Bronchial epithelial cell (primary cell): ENCODE data around the gene EIF3F. TPM values are rescaled to one million over a fixed set of nuclear protein-coding genes. Genes with fewer than 3 reads are reported as not detected.

Experiments
- DNase-seq: peaks from one replicate; pipeline ENCODE4 v3.0.0-alpha.2; 2010; ENCODE audit warnings: low read depth
- FAIRE-seq: peaks from 2 replicates; lab custom pipeline; 2011; peaks lifted over from hg19 to GRCh38; lab: Jason Lieb, UNC
- H3K27me3 ChIP-seq: 2 replicates; pipeline ENCODE4 v1.5.1; 2011; ENCODE audit warnings: low read length; ENCODE audit not compliant: control insufficient read depth, insufficient read depth
- H3K36me3 ChIP-seq: 2 replicates; pipeline ENCODE4 v1.5.1; 2011; ENCODE audit warnings: low read length; ENCODE audit not compliant: control insufficient read depth, insufficient read depth
- H3K4me3 ChIP-seq: 2 replicates; pipeline ENCODE4 v1.5.1; 2011; ENCODE audit warnings: mild to moderate bottlenecking, low read depth, low read length, control low read depth
- total RNA-seq: library from RNA; depleted of rRNA; stranded (reverse); fragments of >200 nt; gene quantifications from 2 replicates; pipeline ENCODE4 v1.2.1, GENCODE V29; 2014
- TF ChIP-seq, protein P1 (sequence below): IDR thresholded peaks from 2 replicates; pipeline ENCODE4 v1.5.1; 2011; ENCODE audit warnings: mild to moderate bottlenecking, moderate library complexity, low read length, control low read depth, inconsistent platforms; ENCODE audit not compliant: insufficient read depth, severe bottlenecking

Gene EIF3F, protein sequence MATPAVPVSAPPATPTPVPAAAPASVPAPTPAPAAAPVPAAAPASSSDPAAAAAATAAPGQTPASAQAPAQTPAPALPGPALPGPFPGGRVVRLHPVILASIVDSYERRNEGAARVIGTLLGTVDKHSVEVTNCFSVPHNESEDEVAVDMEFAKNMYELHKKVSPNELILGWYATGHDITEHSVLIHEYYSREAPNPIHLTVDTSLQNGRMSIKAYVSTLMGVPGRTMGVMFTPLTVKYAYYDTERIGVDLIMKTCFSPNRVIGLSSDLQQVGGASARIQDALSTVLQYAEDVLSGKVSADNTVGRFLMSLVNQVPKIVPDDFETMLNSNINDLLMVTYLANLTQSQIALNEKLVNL
- 183 and 222 TPM in 2 replicates for total RNA-seq

DNA sequence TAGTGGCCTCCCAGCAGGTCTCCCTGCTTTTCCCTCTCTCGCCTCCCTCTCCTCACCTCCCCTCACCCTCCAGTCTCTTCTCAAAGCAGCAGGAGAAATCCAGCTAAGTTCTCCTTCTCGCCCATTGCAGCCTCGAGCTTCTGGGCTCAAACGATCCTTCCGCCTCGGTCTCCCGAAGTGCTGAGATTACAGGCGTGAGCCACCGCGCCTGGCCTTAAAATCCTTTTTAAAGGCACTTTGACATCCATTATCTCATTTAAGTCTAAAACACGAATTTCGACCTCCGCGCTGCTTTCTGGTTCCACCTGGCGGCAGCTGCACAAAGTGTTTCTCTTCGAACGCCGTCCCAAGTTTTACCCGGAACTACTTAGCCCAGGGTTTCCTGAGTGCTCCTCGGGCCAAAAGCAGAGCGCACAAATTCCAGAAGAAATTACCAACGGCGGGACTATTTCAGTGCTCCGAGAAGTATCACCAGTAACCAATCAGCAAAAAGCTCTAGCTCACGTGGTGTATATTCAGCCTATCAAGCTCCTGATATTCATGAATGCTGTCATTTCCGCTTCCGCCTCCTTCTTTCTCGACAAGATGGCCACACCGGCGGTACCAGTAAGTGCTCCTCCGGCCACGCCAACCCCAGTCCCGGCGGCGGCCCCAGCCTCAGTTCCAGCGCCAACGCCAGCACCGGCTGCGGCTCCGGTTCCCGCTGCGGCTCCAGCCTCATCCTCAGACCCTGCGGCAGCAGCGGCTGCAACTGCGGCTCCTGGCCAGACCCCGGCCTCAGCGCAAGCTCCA is at the start of gene EIF3F:
Gene EIF3F, plus strand, starts transcription at position 570 of the 792 bp plus-strand sequence. Its CDS starts 16 bp downstream, at position 586.
- DNase-seq (peak; percentile 100), FAIRE-seq (peak; percentile 97)
- Histone ChIP-seq H3K36me3 (peaks cover 5% of the 10 kb centered on the region), H3K4me3 (peak within 1 kb of the TSS; percentile 50), H3K27me3 (no peaks in the 10 kb centered on the region)
- TF ChIP-seq, protein P1, sequence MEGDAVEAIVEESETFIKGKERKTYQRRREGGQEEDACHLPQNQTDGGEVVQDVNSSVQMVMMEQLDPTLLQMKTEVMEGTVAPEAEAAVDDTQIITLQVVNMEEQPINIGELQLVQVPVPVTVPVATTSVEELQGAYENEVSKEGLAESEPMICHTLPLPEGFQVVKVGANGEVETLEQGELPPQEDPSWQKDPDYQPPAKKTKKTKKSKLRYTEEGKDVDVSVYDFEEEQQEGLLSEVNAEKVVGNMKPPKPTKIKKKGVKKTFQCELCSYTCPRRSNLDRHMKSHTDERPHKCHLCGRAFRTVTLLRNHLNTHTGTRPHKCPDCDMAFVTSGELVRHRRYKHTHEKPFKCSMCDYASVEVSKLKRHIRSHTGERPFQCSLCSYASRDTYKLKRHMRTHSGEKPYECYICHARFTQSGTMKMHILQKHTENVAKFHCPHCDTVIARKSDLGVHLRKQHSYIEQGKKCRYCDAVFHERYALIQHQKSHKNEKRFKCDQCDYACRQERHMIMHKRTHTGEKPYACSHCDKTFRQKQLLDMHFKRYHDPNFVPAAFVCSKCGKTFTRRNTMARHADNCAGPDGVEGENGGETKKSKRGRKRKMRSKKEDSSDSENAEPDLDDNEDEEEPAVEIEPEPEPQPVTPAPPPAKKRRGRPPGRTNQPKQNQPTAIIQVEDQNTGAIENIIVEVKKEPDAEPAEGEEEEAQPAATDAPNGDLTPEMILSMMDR = peak; percentile 83

DNA sequence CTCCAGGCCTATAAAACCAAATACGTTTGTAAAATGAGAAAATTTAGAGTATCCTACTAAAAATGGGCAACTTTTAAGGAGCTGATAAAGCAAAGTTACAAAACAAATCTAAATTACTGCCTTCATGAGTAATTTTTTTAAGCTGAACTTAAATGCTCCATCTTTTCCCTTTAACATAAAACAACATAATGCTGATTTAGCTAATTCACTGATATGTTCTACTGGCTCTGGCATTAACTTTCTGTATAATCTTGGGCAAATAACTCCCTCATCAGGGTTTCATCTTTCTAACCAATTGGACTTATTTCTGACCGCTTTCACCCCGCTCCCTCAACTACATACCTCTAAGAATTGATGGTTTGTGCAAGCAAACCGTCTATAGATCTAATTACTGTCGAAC is 46.0 kb upstream of the EIF3F start:
- DNase-seq = no peak
- no peak for FAIRE-seq
- TF ChIP-seq, protein P1 = no peak
- no peaks in the 10 kb centered on the region for H3K36me3 ChIP-seq
- H3K27me3 ChIP-seq = peaks cover 1% of the 10 kb centered on the region
- no peak overlapping the region for H3K4me3 ChIP-seq

DNA sequence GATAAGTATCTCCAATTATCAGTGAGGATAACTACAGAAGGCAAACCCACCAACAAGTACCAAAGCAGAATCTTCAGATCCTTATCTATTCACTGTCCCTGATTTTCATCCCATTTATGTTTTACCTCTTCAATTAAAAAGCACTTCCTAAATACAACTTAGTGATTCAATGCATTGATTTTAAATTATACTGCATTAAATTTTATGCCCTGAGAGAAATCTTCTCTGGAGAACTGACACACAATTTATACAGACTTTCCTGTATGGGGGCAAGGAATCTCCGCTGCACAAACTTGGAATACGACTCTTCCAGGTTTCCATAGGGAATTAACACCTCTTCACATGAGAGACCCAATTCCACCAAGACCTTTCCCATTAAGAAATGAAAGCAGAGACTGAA is 45.5 kb upstream of the EIF3F start, which contains the start of gene OR10A3:
Gene OR10A3, minus strand, starts transcription at position 101 of the 400 bp plus-strand sequence. CDS start 2,188 bp downstream, outside the sequence.
- Histone ChIP-seq H3K27me3 (peaks cover 1% of the 10 kb centered on the region), H3K36me3 (no peaks in the 10 kb centered on the region), H3K4me3 (no peak within 1 kb of the TSS)
- FAIRE-seq (no peak), DNase-seq (no peak)
- TF ChIP-seq, protein P1 = no peak

DNA sequence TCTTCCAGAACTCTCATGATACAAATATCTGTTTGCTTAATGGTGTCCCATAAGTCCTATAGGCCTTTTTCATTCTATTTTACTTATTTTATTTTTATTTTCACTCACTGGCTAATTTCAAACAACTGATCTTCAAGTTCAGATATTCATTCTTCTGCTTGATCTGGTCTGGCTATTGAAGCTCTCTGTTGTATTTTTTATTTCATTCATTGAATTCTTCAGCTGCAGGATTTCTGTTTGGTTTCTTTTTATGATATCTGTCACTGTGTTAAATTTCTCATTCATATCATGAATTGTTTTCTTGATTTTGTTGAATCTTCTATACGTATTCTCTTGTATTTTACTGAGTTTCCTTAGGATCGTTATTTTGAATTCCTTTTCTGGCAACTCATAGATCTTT is 43.0 kb upstream of the EIF3F start:
- Histone ChIP-seq H3K4me3 (no peak overlapping the region), H3K27me3 (peaks cover 1% of the 10 kb centered on the region), H3K36me3 (no peaks in the 10 kb centered on the region)
- no peak for FAIRE-seq
- TF ChIP-seq, protein P1 = no peak
- no peak for DNase-seq

DNA sequence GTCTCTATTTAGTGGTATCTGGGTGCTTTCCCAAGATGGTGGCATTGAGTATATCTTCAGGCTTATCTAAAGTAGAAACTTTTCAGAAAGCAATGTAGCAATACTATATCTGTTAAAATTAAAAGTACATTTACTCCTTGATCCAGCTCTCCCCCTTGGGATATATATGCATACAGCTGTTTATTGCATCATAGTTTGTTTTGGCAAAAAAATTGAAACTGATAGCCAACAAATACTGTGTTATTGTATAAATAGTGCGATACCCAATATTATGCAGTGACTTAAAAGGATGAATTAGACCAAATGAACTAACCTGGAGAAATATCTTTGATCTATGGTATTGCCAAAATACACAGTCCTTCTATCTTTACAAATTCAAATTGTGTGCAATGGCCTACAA is 37.2 kb upstream of the EIF3F start:
- FAIRE-seq (no peak), DNase-seq (no peak)
- Histone ChIP-seq H3K27me3 (no peaks in the 10 kb centered on the region), H3K36me3 (no peaks in the 10 kb centered on the region), H3K4me3 (no peak overlapping the region)
- TF ChIP-seq, protein P1 = no peak
